ENCODE measurements around the gene C4orf50.

C4orf50 gene

DNA sequence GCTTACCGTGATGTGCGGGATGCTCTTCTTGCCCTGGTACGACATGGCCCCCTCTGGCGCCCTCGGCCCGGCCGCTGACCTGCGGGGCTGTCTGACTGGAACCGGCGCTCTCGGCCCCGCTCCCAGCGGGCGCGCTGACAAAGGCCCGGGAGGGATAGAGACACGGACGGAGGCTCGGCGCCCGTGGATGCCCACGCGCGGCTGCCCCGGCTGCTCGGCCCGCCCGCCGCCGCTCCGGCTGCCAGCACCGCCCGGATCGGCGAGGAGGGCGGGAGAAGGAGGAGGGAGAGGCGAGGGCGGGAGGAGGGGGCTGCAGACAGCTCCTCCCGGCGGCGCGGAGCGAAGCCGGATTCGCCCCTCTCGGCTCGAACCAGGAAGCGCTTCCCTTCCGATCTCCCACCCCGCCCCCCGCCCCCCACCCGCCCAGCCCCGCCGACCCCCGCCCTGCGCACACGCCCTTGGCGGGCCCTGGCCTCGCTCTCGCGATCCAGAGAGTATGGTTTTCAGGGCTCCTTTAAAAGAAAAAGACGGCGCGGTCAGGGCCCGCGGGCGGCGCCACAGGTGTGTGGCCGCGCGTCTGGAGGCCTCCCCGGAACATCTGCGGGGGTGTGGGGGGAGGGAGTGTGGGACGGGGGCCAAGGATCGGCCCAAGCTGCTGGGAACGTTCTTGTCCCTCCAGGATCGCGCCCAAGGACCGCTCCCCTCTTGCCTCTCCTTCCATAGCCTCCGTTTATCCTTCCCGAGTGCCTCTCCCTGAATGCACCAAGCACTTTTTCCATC, 129.8 kb downstream of the C4orf50 start:
- no peak overlapping the region for H3K27ac ChIP-seq (ENCODE audit: poor library complexity, severe bottlenecking)
- H3K4me3 ChIP-seq (ENCODE audit: severe bottlenecking) = no peak overlapping the region
- H3K4me1 ChIP-seq (ENCODE audit: insufficient read depth, poor library complexity, severe bottlenecking) = no peaks in the 10 kb centered on the region
- H3K27me3 ChIP-seq (ENCODE audit: insufficient read depth, poor library complexity, severe bottlenecking) = peaks cover 66% of the 10 kb centered on the region
- no peaks in the 10 kb centered on the region for H3K36me3 ChIP-seq (ENCODE audit: low read depth)
- no peak for TF ChIP-seq CTCF (IDR thresholded peaks at IDR 0.05; ENCODE audit: poor library complexity, severe bottlenecking)
- no peak for DNase-seq (ENCODE audit: low spot score)
- no peaks in the 10 kb centered on the region for H3K9me3 ChIP-seq (ENCODE audit: severe bottlenecking)
- no peak for ATAC-seq (ENCODE audit: low read depth)

- Histone ChIP-seq H3K4me1 (ENCODE audit: insufficient read depth, poor library complexity, severe bottlenecking) (no peaks in the 10 kb centered on the region), H3K27me3 (ENCODE audit: insufficient read depth, poor library complexity, severe bottlenecking) (peaks cover 63% of the 10 kb centered on the region), H3K36me3 (ENCODE audit: low read depth) (no peaks in the 10 kb centered on the region), H3K4me3 (ENCODE audit: severe bottlenecking) (no peak overlapping the region), H3K9me3 (ENCODE audit: severe bottlenecking) (no peaks in the 10 kb centered on the region), H3K27ac (ENCODE audit: poor library complexity, severe bottlenecking) (no peak overlapping the region)
- ATAC-seq (ENCODE audit: low read depth) (peak; percentile 31; the same call in 2 of the 3 replicates), DNase-seq (ENCODE audit: low spot score) (no peak)
- no peak for TF ChIP-seq CTCF (IDR thresholded peaks at IDR 0.05; ENCODE audit: poor library complexity, severe bottlenecking)
Observed at GRCh38 chr4:5887361-5888221, 130.6 kb downstream of the C4orf50 start.

DNA sequence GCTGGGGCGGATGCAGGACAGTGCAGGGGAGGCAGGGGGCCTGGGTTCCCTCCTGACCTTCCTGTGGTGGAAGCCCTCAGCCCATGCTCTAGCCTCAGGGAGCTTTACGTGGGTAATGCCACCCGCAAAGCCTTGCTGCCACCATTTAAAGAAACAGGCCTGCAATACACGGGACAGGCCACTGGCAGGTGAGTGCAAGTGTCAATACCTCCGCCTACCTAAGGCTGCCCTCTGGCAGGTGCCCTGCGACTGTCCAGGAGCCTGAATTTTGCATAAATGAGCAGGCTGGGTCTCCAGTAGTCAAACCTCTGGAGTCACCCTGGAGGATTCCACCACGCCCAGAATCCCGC, 131.2 kb downstream of the C4orf50 start:
- no peak for ATAC-seq (ENCODE audit: low read depth)

GRCh38 chr4:5885733-5886132, 132.5 kb downstream of the C4orf50 start:
- H3K36me3 ChIP-seq (ENCODE audit: low read depth) = no peaks in the 10 kb centered on the region
- H3K4me1 ChIP-seq (ENCODE audit: insufficient read depth, poor library complexity, severe bottlenecking) = no peaks in the 10 kb centered on the region
- DNase-seq (ENCODE audit: low spot score) = no peak
- no peak for ATAC-seq (ENCODE audit: low read depth)
- TF ChIP-seq CTCF (IDR thresholded peaks at IDR 0.05; ENCODE audit: poor library complexity, severe bottlenecking) = no peak
- H3K27me3 ChIP-seq (ENCODE audit: insufficient read depth, poor library complexity, severe bottlenecking) = peaks cover 47% of the 10 kb centered on the region
- H3K4me3 ChIP-seq (ENCODE audit: severe bottlenecking) = no peak overlapping the region
- H3K9me3 ChIP-seq (ENCODE audit: severe bottlenecking) = no peaks in the 10 kb centered on the region
- H3K27ac ChIP-seq (ENCODE audit: poor library complexity, severe bottlenecking) = no peak overlapping the region

More for the DNA sequence above, 131.2 kb downstream of the C4orf50 start:
- Histone ChIP-seq H3K27me3 (ENCODE audit: insufficient read depth, poor library complexity, severe bottlenecking) (peaks cover 59% of the 10 kb centered on the region), H3K4me1 (ENCODE audit: insufficient read depth, poor library complexity, severe bottlenecking) (no peaks in the 10 kb centered on the region), H3K4me3 (ENCODE audit: severe bottlenecking) (no peak overlapping the region), H3K27ac (ENCODE audit: poor library complexity, severe bottlenecking) (no peak overlapping the region), H3K9me3 (ENCODE audit: severe bottlenecking) (no peaks in the 10 kb centered on the region), H3K36me3 (ENCODE audit: low read depth) (no peaks in the 10 kb centered on the region)
- no peak for TF ChIP-seq CTCF (IDR thresholded peaks at IDR 0.05; ENCODE audit: poor library complexity, severe bottlenecking)
- no peak for DNase-seq (ENCODE audit: low spot score)
